HEK293 (cell line): ENCODE results near the gene THRA.

Experiments
- BCL11B ChIP-seq: fragments of 450-650 bp; formaldehyde crosslinking; IDR thresholded peaks from 2 replicates; pipeline ENCODE4 v1.5.1; 2016; ENCODE audit warnings: low read depth, missing biosample characterization, missing genetic modification characterization
- GLI4 ChIP-seq: fragments of 450-650 bp; formaldehyde crosslinking; IDR thresholded peaks from 2 replicates; pipeline ENCODE4 v1.5.1; 2016; ENCODE audit warnings: missing biosample characterization, missing genetic modification characterization
- IKZF3 ChIP-seq: fragments of 450-650 bp; IDR thresholded peaks from 2 replicates; pipeline ENCODE4 v1.5.0; 2018; ENCODE audit warnings: missing biosample characterization, mild to moderate bottlenecking, missing genetic modification characterization, moderate library complexity
- KLF1 ChIP-seq: fragments of 450-650 bp; formaldehyde crosslinking; IDR thresholded peaks from 2 replicates; pipeline ENCODE4 v1.5.1; 2016; ENCODE audit warnings: missing biosample characterization, missing genetic modification characterization
- SALL2 ChIP-seq: fragments of 450-650 bp; formaldehyde crosslinking; IDR thresholded peaks from 2 replicates; pipeline ENCODE4 v1.5.0; 2017; ENCODE audit warnings: missing biosample characterization, mild to moderate bottlenecking, missing genetic modification characterization, borderline replicate concordance
- TRIM28 ChIP-seq: IDR thresholded peaks from 2 replicates; pipeline ENCODE4 v1.6.1; 2011; ENCODE audit warnings: low read length, control low read depth, borderline replicate concordance
- YY2 ChIP-seq: fragments of 450-650 bp; formaldehyde crosslinking; IDR thresholded peaks from 2 replicates; pipeline ENCODE4 v1.5.1; 2016; ENCODE audit warnings: missing biosample characterization, missing genetic modification characterization
- ZBTB11 ChIP-seq: fragments of 450-650 bp; formaldehyde crosslinking; conservative IDR thresholded peaks from 2 replicates; pipeline ENCODE4 v1.5.1; 2016; ENCODE audit warnings: low read depth, missing biosample characterization, missing genetic modification characterization
- ZBTB44 ChIP-seq: fragments of 450-650 bp; IDR thresholded peaks from 2 replicates; pipeline ENCODE4 v1.5.1; 2018; ENCODE audit warnings: missing biosample characterization, mild to moderate bottlenecking, missing genetic modification characterization
- ZFP41 ChIP-seq: fragments of 450-650 bp; formaldehyde crosslinking; IDR thresholded peaks from 2 replicates; pipeline ENCODE4 v1.5.1; 2016; ENCODE audit warnings: missing biosample characterization, missing genetic modification characterization, borderline replicate concordance
- ZFP69B ChIP-seq: fragments of 450-650 bp; formaldehyde crosslinking; IDR thresholded peaks from 2 replicates; pipeline ENCODE4 v1.5.1; 2016; ENCODE audit warnings: missing biosample characterization, missing genetic modification characterization
- ZNF10 ChIP-seq: fragments of 450-650 bp; formaldehyde crosslinking; IDR thresholded peaks from 2 replicates; pipeline ENCODE4 v1.5.1; 2017; ENCODE audit warnings: missing biosample characterization, missing genetic modification characterization
- ZNF2 ChIP-seq: fragments of 450-650 bp; formaldehyde crosslinking; IDR thresholded peaks from 2 replicates; pipeline ENCODE4 v1.5.1; 2016; ENCODE audit warnings: missing biosample characterization, missing genetic modification characterization
- ZNF211 ChIP-seq: fragments of 450-650 bp; formaldehyde crosslinking; IDR thresholded peaks from 2 replicates; pipeline ENCODE4 v1.5.1; 2016; ENCODE audit warnings: low read depth, missing biosample characterization, missing genetic modification characterization
- ZNF426 ChIP-seq: fragments of 450-650 bp; formaldehyde crosslinking; IDR thresholded peaks from 2 replicates; pipeline ENCODE4 v1.5.1; 2017; ENCODE audit warnings: missing biosample characterization, missing genetic modification characterization, mild to moderate bottlenecking, inconsistent platforms, moderate library complexity
- ZNF501 ChIP-seq: fragments of 450-650 bp; formaldehyde crosslinking; IDR thresholded peaks from 2 replicates; pipeline ENCODE4 v1.5.1; 2016; ENCODE audit warnings: missing biosample characterization, missing genetic modification characterization
- ZNF561 ChIP-seq: fragments of 450-650 bp; IDR thresholded peaks from 2 replicates; pipeline ENCODE4 v1.5.1; 2018; ENCODE audit warnings: missing biosample characterization, missing genetic modification characterization, borderline replicate concordance
- ZNF654 ChIP-seq: fragments of 450-650 bp; formaldehyde crosslinking; IDR thresholded peaks from 2 replicates; pipeline ENCODE4 v1.5.1; 2016; ENCODE audit warnings: low read depth, missing biosample characterization, missing genetic modification characterization
- ZNF707 ChIP-seq: fragments of 450-650 bp; formaldehyde crosslinking; IDR thresholded peaks from 2 replicates; pipeline ENCODE4 v1.5.1; 2016; ENCODE audit warnings: missing biosample characterization, missing genetic modification characterization
- ZNF747 ChIP-seq: fragments of 450-650 bp; formaldehyde crosslinking; IDR thresholded peaks from 2 replicates; pipeline ENCODE4 v1.5.1; 2016; ENCODE audit warnings: missing biosample characterization, missing genetic modification characterization
- ZSCAN4 ChIP-seq: fragments of 450-650 bp; formaldehyde crosslinking; IDR thresholded peaks from 2 replicates; pipeline ENCODE4 v1.5.1; 2017; ENCODE audit warnings: missing biosample characterization, missing genetic modification characterization
- TF ChIP-seq, protein P1 (sequence below): fragments of 450-650 bp; formaldehyde crosslinking; IDR thresholded peaks from 2 replicates; pipeline ENCODE4 v1.5.1; 2016; ENCODE audit warnings: missing biosample characterization, missing genetic modification characterization
- TF ChIP-seq, protein P2 (sequence below): sonication (generic); formaldehyde crosslinking; IDR thresholded peaks from 2 replicates; pipeline ENCODE4 v1.8.1; 2022; ENCODE audit warnings: mild to moderate bottlenecking, moderate library complexity, missing genetic modification reagents
- TF ChIP-seq, protein P3 (sequence below): fragments of 450-650 bp; formaldehyde crosslinking; IDR thresholded peaks from 2 replicates; pipeline ENCODE4 v1.5.1; 2016; ENCODE audit warnings: missing biosample characterization, missing genetic modification characterization
- TF ChIP-seq, protein P4 (sequence below): fragments of 450-650 bp; formaldehyde crosslinking; IDR thresholded peaks from 2 replicates; pipeline ENCODE4 v1.5.1; 2017; ENCODE audit warnings: missing biosample characterization, missing genetic modification characterization

The THRA gene

GRCh38 chr17:40113110-40113906 is 50.5 kb downstream of the THRA start (continued):
- TF ChIP-seq, protein P1, sequence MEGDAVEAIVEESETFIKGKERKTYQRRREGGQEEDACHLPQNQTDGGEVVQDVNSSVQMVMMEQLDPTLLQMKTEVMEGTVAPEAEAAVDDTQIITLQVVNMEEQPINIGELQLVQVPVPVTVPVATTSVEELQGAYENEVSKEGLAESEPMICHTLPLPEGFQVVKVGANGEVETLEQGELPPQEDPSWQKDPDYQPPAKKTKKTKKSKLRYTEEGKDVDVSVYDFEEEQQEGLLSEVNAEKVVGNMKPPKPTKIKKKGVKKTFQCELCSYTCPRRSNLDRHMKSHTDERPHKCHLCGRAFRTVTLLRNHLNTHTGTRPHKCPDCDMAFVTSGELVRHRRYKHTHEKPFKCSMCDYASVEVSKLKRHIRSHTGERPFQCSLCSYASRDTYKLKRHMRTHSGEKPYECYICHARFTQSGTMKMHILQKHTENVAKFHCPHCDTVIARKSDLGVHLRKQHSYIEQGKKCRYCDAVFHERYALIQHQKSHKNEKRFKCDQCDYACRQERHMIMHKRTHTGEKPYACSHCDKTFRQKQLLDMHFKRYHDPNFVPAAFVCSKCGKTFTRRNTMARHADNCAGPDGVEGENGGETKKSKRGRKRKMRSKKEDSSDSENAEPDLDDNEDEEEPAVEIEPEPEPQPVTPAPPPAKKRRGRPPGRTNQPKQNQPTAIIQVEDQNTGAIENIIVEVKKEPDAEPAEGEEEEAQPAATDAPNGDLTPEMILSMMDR (tag by site-specific recombination): peak; percentile 80; the same call in 1 of the 2 replicates
- TF ChIP-seq ZNF211: no peak
- TF ChIP-seq YY2 (tag by site-specific recombination): no peak
- TF ChIP-seq ZNF2: peak; percentile 100
- TF ChIP-seq ZNF10 (tag by site-specific recombination): no peak
- TF ChIP-seq ZSCAN4 (tag by site-specific recombination): peak; percentile 16; the same call in 1 of the 2 replicates
- TF ChIP-seq ZNF561: no peak; the same call in 1 of the 2 replicates
- TF ChIP-seq, protein P2, sequence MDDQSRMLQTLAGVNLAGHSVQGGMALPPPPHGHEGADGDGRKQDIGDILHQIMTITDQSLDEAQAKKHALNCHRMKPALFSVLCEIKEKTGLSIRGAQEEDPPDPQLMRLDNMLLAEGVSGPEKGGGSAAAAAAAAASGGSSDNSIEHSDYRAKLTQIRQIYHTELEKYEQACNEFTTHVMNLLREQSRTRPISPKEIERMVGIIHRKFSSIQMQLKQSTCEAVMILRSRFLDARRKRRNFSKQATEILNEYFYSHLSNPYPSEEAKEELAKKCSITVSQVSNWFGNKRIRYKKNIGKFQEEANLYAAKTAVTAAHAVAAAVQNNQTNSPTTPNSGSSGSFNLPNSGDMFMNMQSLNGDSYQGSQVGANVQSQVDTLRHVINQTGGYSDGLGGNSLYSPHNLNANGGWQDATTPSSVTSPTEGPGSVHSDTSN (CRISPR knock-in tag): no peak
- TF ChIP-seq IKZF3: peak; percentile 28; the same call in 1 of the 2 replicates
- TF ChIP-seq BCL11B (tag by site-specific recombination): no peak
- TF ChIP-seq KLF1 (tag by site-specific recombination): peak; percentile 8; the same call in 1 of the 2 replicates
- TF ChIP-seq, protein P3, sequence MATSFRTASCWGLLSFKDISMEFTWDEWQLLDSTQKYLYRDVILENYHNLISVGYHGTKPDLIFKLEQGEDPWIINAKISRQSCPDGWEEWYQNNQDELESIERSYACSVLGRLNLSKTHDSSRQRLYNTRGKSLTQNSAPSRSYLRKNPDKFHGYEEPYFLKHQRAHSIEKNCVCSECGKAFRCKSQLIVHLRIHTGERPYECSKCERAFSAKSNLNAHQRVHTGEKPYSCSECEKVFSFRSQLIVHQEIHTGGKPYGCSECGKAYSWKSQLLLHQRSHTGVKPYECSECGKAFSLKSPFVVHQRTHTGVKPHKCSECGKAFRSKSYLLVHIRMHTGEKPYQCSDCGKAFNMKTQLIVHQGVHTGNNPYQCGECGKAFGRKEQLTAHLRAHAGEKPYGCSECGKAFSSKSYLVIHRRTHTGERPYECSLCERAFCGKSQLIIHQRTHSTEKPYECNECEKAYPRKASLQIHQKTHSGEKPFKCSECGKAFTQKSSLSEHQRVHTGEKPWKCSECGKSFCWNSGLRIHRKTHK: no peak
- no peak for TF ChIP-seq ZFP41 (tag by site-specific recombination)
- no peak for TF ChIP-seq ZNF501 (tag by site-specific recombination)
- no peak for TF ChIP-seq SALL2 (tag by site-specific recombination)
- TF ChIP-seq ZNF707: no peak
- TF ChIP-seq, protein P4, sequence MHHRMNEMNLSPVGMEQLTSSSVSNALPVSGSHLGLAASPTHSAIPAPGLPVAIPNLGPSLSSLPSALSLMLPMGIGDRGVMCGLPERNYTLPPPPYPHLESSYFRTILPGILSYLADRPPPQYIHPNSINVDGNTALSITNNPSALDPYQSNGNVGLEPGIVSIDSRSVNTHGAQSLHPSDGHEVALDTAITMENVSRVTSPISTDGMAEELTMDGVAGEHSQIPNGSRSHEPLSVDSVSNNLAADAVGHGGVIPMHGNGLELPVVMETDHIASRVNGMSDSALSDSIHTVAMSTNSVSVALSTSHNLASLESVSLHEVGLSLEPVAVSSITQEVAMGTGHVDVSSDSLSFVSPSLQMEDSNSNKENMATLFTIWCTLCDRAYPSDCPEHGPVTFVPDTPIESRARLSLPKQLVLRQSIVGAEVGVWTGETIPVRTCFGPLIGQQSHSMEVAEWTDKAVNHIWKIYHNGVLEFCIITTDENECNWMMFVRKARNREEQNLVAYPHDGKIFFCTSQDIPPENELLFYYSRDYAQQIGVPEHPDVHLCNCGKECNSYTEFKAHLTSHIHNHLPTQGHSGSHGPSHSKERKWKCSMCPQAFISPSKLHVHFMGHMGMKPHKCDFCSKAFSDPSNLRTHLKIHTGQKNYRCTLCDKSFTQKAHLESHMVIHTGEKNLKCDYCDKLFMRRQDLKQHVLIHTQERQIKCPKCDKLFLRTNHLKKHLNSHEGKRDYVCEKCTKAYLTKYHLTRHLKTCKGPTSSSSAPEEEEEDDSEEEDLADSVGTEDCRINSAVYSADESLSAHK (tag by site-specific recombination): no peak
- TF ChIP-seq ZBTB44 (tag by site-specific recombination): peak; percentile 20; the same call in 1 of the 2 replicates
- peak; percentile 58 for TF ChIP-seq ZBTB11 (tag by site-specific recombination)
- no peak for TF ChIP-seq GLI4 (tag by site-specific recombination)
- no peak for TF ChIP-seq ZNF426 (tag by site-specific recombination)
- peak; percentile 88 for TF ChIP-seq ZNF654 (tag by site-specific recombination)
- TF ChIP-seq ZFP69B (tag by site-specific recombination): no peak
- TF ChIP-seq ZNF747 (tag by site-specific recombination): no peak
- TF ChIP-seq TRIM28: no peak
